NCI-H1436 treated with DMSO at 0.1 percent for 48 hours (cell line): Measurements from ENCODE around the gene KAZN.

Experiments used
- DNase-seq: peaks from one replicate; lab custom pipeline; 2025; lab: John Stamatoyannopoulos, UW

KAZN gene

GRCh38 chr1:14774225-14774624, 175.7 kb downstream of the KAZN start:
- DNase-seq = no peak

- no peak for DNase-seq
Measured at GRCh38 chr1:14774988-14775387, 176.5 kb downstream of the KAZN start.

GRCh38 chr1:14775434-14775833, 176.9 kb downstream of the KAZN start:
- DNase-seq = no peak

GRCh38 chr1:14777516-14778506, 179.3 kb downstream of the KAZN start:
- DNase-seq = no peak

- DNase-seq = no peak
Measured at GRCh38 chr1:14778541-14778897, 180.0 kb downstream of the KAZN start.

GRCh38 chr1:14778898-14779865, 180.7 kb downstream of the KAZN start:
- no peak for DNase-seq

GRCh38 chr1:14780271-14780670, 181.8 kb downstream of the KAZN start:
- DNase-seq = no peak

GRCh38 chr1:14781811-14782210, 183.3 kb downstream of the KAZN start:
- DNase-seq = no peak

GRCh38 chr1:14782741-14783591, 184.5 kb downstream of the KAZN start:
- no peak for DNase-seq

GRCh38 chr1:14783592-14783886, 185.1 kb downstream of the KAZN start:
- DNase-seq = no peak

GRCh38 chr1:14784790-14785773, 186.6 kb downstream of the KAZN start:
- DNase-seq = no peak

- DNase-seq = no peak
Measured at GRCh38 chr1:14786109-14786675, 187.7 kb downstream of the KAZN start.

- DNase-seq = no peak
Measured at GRCh38 chr1:14786681-14787080, 188.2 kb downstream of the KAZN start.

GRCh38 chr1:14787604-14788003, 189.1 kb downstream of the KAZN start:
- no peak for DNase-seq

- no peak for DNase-seq
Measured at GRCh38 chr1:14788080-14788479, 189.6 kb downstream of the KAZN start.

GRCh38 chr1:14790982-14791381, 192.5 kb downstream of the KAZN start:
- no peak for DNase-seq

- no peak for DNase-seq
Measured at GRCh38 chr1:14791654-14792053, 193.2 kb downstream of the KAZN start.

GRCh38 chr1:14794136-14794768, 195.8 kb downstream of the KAZN start:
- no peak for DNase-seq

GRCh38 chr1:14794906-14795305, 196.4 kb downstream of the KAZN start:
- DNase-seq = no peak

- no peak for DNase-seq
Measured at GRCh38 chr1:14795589-14795988, 197.1 kb downstream of the KAZN start.
